Muscle of leg (tissue), 11 donors: ENCODE results near the gene GCHFR. TPM values are rescaled to one million over a fixed set of nuclear protein-coding genes. Genes with fewer than 3 reads are reported as not detected.

Source experiments
- DNase-seq: peaks from one replicate; pipeline ENCODE4 v3.0.0; 2013
- H3K27ac ChIP-seq: one replicate; pipeline ENCODE4 v1.5.1; 2013; ENCODE audit warnings: mild to moderate bottlenecking, low read length, control low read depth
- H3K27me3 ChIP-seq: one replicate; pipeline ENCODE4 v1.6.1; 2013; ENCODE audit warnings: low read length; ENCODE audit not compliant: control insufficient read depth, insufficient read depth
- H3K36me3 ChIP-seq: one replicate; pipeline ENCODE4 v1.6.1; 2013; ENCODE audit warnings: low read length; ENCODE audit not compliant: control insufficient read depth, insufficient read depth
- H3K4me1 ChIP-seq: one replicate; pipeline ENCODE4 v1.6.1; 2013; ENCODE audit warnings: low read length; ENCODE audit not compliant: control insufficient read depth, insufficient read depth
- H3K4me3 ChIP-seq: one replicate; pipeline ENCODE4 v1.5.1; 2013; ENCODE audit warnings: low read length, control low read depth
- H3K9me3 ChIP-seq: replicated peaks from 2 replicates; pipeline ENCODE4 v1.6.1; 2013; ENCODE audit warnings: low read depth, low read length; ENCODE audit not compliant: control insufficient read depth
- WGBS: methylation state at CpG from one replicate; pipeline ENCODE4 v1.1.5; 2013; ENCODE audit warnings: missing lambda C conversion rate; ENCODE audit not compliant: insufficient coverage; 5-methylcytosine and 5-hydroxymethylcytosine counted together
- polyA plus RNA-seq, 8 donors: library from polyadenylated mRNA; unstranded; fragments of 120-200 nt; gene quantifications; one replicate each; pipeline versions ENCODE4 v1.2.1 to v1.2.3, GENCODE V29; 2013; ENCODE audit warnings: inconsistent platforms in 1 of 8, low replicate concordance in 1 of 8; ENCODE audit not compliant: insufficient read length in 8 of 8, insufficient read depth in 1 of 8
- total RNA-seq: library from RNA; stranded (reverse); fragments of 120-200 nt; gene quantifications from one replicate; pipeline ENCODE4 v1.2.4, GENCODE V29; 2013

The GCHFR gene
- total and polyA plus RNA-seq, 9 donors: 3.8 to 14.1 (median 5.9) TPM

DNA sequence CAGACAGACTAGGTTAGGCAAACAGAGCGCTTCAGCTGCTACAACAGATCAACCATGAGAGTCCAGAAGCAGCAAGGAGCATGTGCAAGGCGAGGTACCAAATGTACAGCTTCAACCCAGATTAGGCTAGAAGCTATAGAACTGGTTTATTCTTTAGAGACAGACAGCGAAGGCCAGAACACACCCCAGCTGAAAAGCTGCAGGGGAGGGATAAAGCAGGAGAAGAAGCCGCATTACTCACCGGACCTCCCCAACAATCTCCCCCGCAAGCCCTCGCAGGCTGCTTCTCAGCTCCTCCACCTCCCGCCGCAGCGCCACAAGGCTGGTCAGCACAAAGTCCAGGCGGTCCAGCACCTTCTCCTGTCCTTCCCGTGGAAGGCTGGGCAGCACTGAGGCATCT, 12.1 kb upstream of the GCHFR start:
- DNase-seq: no peak
- H3K4me3 ChIP-seq: no peak overlapping the region
- 89% methylated on average over 3 of the region's 12 CpGs for WGBS
- H3K4me1 ChIP-seq: peaks cover 11% of the 10 kb centered on the region
- H3K36me3 ChIP-seq: peaks cover 38% of the 10 kb centered on the region
- H3K27ac ChIP-seq: no peak overlapping the region
- H3K9me3 ChIP-seq: no peaks in the 10 kb centered on the region
- no peaks in the 10 kb centered on the region for H3K27me3 ChIP-seq

DNA sequence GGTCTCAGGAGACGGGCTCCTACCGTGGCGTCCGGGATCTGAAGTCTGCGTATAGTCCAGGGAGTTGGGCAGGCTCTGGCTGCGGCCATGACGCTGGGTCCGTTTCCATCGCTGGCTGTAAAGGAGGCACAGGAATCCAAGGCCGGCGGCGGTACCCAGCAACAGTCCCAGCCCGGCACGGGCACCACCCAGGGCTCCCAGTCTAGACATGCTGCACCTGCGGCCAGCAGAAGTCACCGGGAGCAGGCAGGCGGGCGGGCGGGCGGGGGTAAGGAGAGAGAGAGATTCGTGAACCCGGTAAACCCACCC, 9.3 kb upstream of the GCHFR start:
- peak overlapping the region; percentile 82 for H3K27ac ChIP-seq
- no peak for DNase-seq
- no peaks in the 10 kb centered on the region for H3K9me3 ChIP-seq
- peaks cover 11% of the 10 kb centered on the region for H3K4me1 ChIP-seq
- H3K27me3 ChIP-seq: no peaks in the 10 kb centered on the region
- H3K36me3 ChIP-seq: peaks cover 23% of the 10 kb centered on the region
- H3K4me3 ChIP-seq: peak overlapping the region; percentile 94
- under 1% methylated on average over 20 of the region's 22 CpGs for WGBS

DNA sequence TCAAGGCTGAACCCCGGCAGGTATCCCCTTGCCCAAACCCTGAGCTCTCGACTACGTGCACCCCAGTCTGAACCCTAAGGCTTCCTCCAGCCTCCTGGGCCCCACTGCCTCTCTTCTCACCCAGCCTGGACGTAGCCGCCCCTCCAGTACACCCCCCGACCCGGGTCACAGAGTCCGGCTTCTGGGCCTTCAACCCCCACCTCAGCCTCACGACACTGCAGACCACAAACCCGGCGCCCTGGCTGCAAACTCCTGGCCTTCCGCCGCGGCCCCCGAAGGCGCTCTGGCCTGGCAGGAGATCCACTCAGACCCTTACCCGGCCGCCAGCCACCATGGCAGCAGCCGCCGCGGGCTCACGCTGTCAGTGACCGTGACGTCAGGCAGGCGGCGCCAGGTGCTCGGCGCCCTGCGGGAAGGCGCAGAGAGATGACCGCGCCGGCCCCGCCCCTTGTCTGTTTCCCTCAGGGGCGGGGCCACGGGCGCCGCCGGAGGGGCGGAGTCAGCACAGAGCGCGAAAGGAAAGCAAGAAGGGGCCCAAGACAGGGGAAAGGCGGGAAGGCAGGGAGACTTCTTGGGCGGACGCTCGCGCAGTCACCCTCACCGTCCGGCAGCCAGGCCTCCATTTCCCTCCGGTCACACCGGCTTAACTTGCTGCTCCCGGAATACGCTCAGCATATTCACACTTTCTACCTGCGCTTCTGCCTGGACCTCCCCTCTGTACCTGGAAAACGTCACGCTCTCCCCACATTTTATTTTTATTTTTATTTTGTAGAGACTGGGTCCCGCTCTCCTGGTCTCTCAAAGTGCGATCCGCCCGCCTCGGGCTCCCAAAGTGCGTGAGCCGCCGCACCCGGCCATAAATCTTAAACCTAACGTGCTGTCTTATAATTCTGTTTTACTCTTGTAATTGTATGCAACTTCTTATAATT, 8.7 kb upstream of the GCHFR start, which contains the start of gene RMDN3:
RMDN3 (minus strand) TSS at position 372 of the 929 bp plus-strand sequence. CDS start 471 bp downstream, outside the sequence.
- Histone ChIP-seq H3K4me1 (peaks cover 11% of the 10 kb centered on the region), H3K27ac (peak within 1 kb of the TSS; percentile 98), H3K36me3 (peaks cover 19% of the 10 kb centered on the region), H3K27me3 (peaks cover 2% of the 10 kb centered on the region), H3K4me3 (peak within 1 kb of the TSS; percentile 94), H3K9me3 (no peaks in the 10 kb centered on the region)
- under 1% methylated on average over 51 of the region's 66 CpGs for WGBS
- peak; percentile 98 for DNase-seq

DNA sequence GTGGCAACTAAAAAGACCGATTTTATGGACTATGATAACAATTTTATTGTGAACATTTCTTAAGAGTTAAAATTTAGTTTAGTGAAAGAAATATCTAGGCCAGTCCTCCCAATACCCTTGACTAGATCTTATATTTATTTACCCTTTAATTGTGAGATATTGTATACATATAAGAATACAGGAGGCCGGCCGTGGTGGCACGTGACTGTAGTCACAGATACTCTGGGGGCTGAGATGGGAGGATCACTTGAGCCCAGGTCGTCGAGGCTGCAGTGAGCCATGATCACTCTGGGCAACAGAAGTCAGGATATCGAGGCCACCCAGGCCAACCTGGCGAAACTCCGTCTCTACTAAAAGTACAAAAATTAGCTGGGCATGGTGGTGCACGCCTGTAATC, 8.1 kb upstream of the GCHFR start:
- Histone ChIP-seq H3K27me3 (peaks cover 2% of the 10 kb centered on the region), H3K4me3 (peak overlapping the region; percentile 94), H3K4me1 (peaks cover 11% of the 10 kb centered on the region), H3K27ac (peak overlapping the region; percentile 98), H3K36me3 (peaks cover 14% of the 10 kb centered on the region), H3K9me3 (no peaks in the 10 kb centered on the region)
- 74% methylated on average over 6 of the region's 10 CpGs for WGBS
- DNase-seq: no peak

- Histone ChIP-seq H3K9me3 (no peaks in the 10 kb centered on the region), H3K4me3 (no peak overlapping the region), H3K4me1 (peaks cover 11% of the 10 kb centered on the region), H3K36me3 (peaks cover 6% of the 10 kb centered on the region), H3K27me3 (peaks cover 2% of the 10 kb centered on the region), H3K27ac (no peak overlapping the region)
- 36% methylated on average over 4 of the region's 6 CpGs for WGBS
- DNase-seq: no peak
Measured at GRCh38 chr15:40756938-40757337, 6.9 kb upstream of the GCHFR start.

- Histone ChIP-seq H3K4me3 (no peak overlapping the region), H3K36me3 (no peaks in the 10 kb centered on the region), H3K4me1 (peaks cover 29% of the 10 kb centered on the region), H3K9me3 (no peaks in the 10 kb centered on the region), H3K27ac (no peak overlapping the region), H3K27me3 (peaks cover 2% of the 10 kb centered on the region)
- DNase-seq: no peak
- 85% methylated on average over 5 of the region's 5 CpGs for WGBS
Measured at GRCh38 chr15:40759961-40760360, 3.9 kb upstream of the GCHFR start.

DNA sequence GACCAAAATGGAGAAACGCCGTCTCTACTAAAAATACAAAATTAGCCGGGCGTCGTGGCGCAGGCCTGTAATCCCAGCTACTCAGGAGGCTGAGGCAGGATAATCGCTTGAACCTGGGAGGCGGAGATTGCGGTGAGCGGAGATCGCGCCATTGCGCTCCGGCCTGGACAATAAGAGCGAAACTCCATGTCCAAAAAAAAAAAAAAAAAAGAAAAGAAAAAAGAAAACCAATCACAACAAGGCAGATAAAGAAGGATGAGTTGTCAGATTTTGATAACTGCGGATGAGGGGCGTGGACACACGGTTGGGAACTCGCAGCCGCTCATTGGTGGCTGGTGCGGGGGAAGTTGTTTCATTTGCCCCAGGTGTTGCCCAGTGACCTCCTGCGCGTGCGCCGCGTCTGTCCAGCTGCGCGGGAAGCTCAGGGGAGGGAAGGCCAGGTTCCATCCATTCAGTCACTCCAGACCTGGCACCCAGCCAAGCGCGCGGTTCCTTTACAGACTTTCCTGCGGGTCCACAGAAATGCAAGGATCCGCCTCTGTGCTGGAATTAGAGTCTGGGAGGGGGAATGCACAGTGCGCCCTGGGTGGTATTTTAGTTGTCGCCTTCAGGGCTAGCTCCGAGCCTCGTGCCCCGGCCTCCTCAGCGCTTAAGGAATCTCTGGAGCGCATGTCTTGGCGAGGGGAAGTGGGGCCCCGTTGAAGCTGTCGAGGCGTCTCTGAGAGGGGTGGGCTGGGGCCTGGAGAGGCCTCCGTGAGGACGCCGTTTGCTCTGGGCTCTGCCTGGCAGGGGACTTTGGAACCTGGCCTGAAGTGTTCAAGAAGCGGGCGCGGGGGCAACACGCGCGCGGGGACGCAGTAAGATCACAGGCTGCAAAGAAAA, 708 bp upstream of the GCHFR start:
- 7% methylated on average over 39 of the region's 55 CpGs for WGBS
- Histone ChIP-seq H3K27ac (peak overlapping the region; percentile 89), H3K4me1 (peaks cover 29% of the 10 kb centered on the region), H3K27me3 (peaks cover 2% of the 10 kb centered on the region), H3K4me3 (peak overlapping the region; percentile 62), H3K36me3 (peaks cover 12% of the 10 kb centered on the region), H3K9me3 (no peaks in the 10 kb centered on the region)
- peak; percentile 84 for DNase-seq

- H3K4me1 ChIP-seq: peaks cover 42% of the 10 kb centered on the region
- peak; percentile 42 for DNase-seq
Measured at GRCh38 chr15:40764629-40765103, 798 bp downstream of the GCHFR start.

DNA sequence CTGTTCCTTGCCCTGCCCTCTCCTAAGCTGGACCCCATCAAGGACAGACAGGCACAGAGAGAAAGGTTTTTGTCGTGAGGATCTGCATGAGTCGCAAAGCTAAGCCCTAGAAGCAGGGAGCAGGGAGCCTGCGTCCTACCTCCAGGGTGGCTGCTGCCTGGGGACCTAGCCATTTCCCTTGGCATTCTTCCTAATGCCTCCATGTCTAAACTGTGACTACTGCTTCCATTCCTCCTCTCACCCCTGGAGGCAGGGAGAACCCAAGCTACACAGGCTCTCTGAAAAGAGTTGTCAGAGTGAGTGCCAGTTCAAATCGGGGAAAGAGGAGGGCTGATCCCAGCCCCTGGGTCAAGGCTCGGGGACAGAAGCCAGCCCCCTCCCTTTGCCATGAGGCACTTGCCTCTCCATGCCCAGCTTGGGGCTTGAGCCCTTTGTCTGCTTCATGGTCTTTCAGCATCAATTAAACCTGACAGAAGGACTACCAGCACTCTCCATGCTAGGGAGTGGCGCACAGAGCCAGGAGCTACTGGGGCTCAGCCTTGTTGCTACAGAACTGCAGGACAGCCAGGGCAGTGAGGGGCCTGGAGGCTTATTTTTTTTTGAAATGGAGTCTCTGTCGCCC, 2.4 kb downstream of the GCHFR start:
- DNase-seq: no peak
- Histone ChIP-seq H3K36me3 (peaks cover 18% of the 10 kb centered on the region), H3K9me3 (no peaks in the 10 kb centered on the region), H3K4me3 (no peak overlapping the region), H3K27ac (no peak overlapping the region), H3K27me3 (no peaks in the 10 kb centered on the region), H3K4me1 (peaks cover 57% of the 10 kb centered on the region)
- 65% methylated on average over 5 of the region's 7 CpGs for WGBS

More at GRCh38 chr15:40764629-40765103, 798 bp downstream of the GCHFR start:
- Histone ChIP-seq H3K27ac (peak overlapping the region; percentile 89), H3K27me3 (peaks cover 2% of the 10 kb centered on the region), H3K36me3 (peaks cover 18% of the 10 kb centered on the region), H3K9me3 (no peaks in the 10 kb centered on the region), H3K4me3 (peak overlapping the region; percentile 62)
- WGBS: 34% methylated on average over 4 of the region's 8 CpGs
